SK-N-SH (cell line): Measurements from ENCODE around the gene IRF5. TPM values are rescaled to one million over a fixed set of nuclear protein-coding genes. Genes with fewer than 3 reads are reported as not detected.
A peak's percentile ranks its signal among the peaks of the same experiment; 100 is the strongest.

Experiments used
- CTCF ChIA-PET: fragments of 300-600, 350-600 bp; formaldehyde crosslinking; extraction: SDS; loops from one replicate; lab custom pipeline; 2021; lab: Yijun Ruan, JAX
- POLR2A ChIA-PET: fragments of 350-600 bp; sonication (Branson Sonifier 250); formaldehyde crosslinking; extraction: SDS; loops from one replicate; lab custom pipeline; 2020; ENCODE audit warnings: antibody characterized with exemption, inconsistent platforms; lab: Yijun Ruan, JAX
- DNase-seq: peaks from one replicate; pipeline ENCODE4 v3.0.0; 2012
- H2AFZ ChIP-seq: fragments of 200-600 bp; sonication (generic); 2 replicates; pipeline ENCODE4 v1.8.1; 2016; ENCODE audit warnings: antibody characterized with exemption, mild to moderate bottlenecking, low read depth
- H3F3A ChIP-seq: fragments of 200-600 bp; sonication (generic); replicated peaks from 2 replicates; pipeline ENCODE3; 2016; ENCODE audit warnings: antibody characterized with exemption, mild to moderate bottlenecking; ENCODE audit not compliant: insufficient read depth
- H3K27ac ChIP-seq, 2 experiments: fragments of 200-500 bp in 1 of 2; fragments of 200-600 bp in 1 of 2; sonication (Bioruptor generic) in 1 of 2; sonication (generic), shearing (Covaris generic) in 1 of 2; 2 replicates each; pipeline versions ENCODE4 v1.5.1 to v1.6.1; 2014 to 2016; ENCODE audit warnings: low read depth in 2 of 2, inconsistent platforms in 1 of 2, low read length in 1 of 2, mild to moderate bottlenecking in 1 of 2, mixed read lengths in 1 of 2
- H3K27me3 ChIP-seq: fragments of 200-600 bp; sonication (generic), shearing (Covaris generic); 2 replicates; pipeline ENCODE4 v1.6.1; 2016; ENCODE audit warnings: mixed run types; ENCODE audit not compliant: insufficient read depth
- H3K36me3 ChIP-seq, 2 experiments: fragments of 200-500 bp in 1 of 2; fragments of 200-600 bp in 1 of 2; sonication (Bioruptor generic) in 1 of 2; sonication (generic) in 1 of 2; replicated peaks in 1 of 2; 2 replicates each; pipeline versions ENCODE3 to v1.5.1; 2014 to 2016; ENCODE audit warnings: low read length in 1 of 2, mild to moderate bottlenecking in 1 of 2; ENCODE audit not compliant: insufficient read depth in 2 of 2, control insufficient read depth in 1 of 2
- H3K4me1 ChIP-seq, 2 experiments: fragments of 200-500 bp in 1 of 2; fragments of 200-600 bp in 1 of 2; sonication (Bioruptor generic) in 1 of 2; sonication (generic), shearing (Covaris generic) in 1 of 2; 2 replicates each; pipeline versions ENCODE4 v1.5.1 to v1.6.1; 2014 to 2016; ENCODE audit warnings: low read depth in 1 of 2, low read length in 1 of 2, mixed run types in 1 of 2; ENCODE audit not compliant: insufficient read depth in 2 of 2, control insufficient read depth in 1 of 2
- H3K4me2 ChIP-seq: fragments of 200-600 bp; sonication (generic), shearing (Covaris generic); 2 replicates; pipeline ENCODE4 v1.6.1; 2017; ENCODE audit warnings: mixed run types
- H3K4me3 ChIP-seq, 2 experiments: fragments of 200-500 bp in 1 of 2; fragments of 200-600 bp in 1 of 2; sonication (Bioruptor generic) in 1 of 2; sonication (generic), shearing (Covaris generic) in 1 of 2; 2 replicates each; pipeline versions ENCODE4 v1.5.1 to v1.8.1; 2014 to 2016; ENCODE audit warnings: low read depth in 2 of 2, inconsistent platforms in 1 of 2, low read length in 1 of 2, mild to moderate bottlenecking in 1 of 2, mixed read lengths in 1 of 2, moderate library complexity in 1 of 2
- H3K79me2 ChIP-seq: fragments of 200-600 bp; sonication (generic); 2 replicates; pipeline ENCODE4 v1.8.1; 2017; ENCODE audit warnings: mild to moderate bottlenecking; ENCODE audit not compliant: insufficient read depth
- H3K9ac ChIP-seq: fragments of 200-600 bp; sonication (generic); 2 replicates; pipeline ENCODE4 v1.6.1; 2017; ENCODE audit warnings: mixed run types
- H3K9me2 ChIP-seq: fragments of 200-600 bp; sonication (generic); 2 replicates; pipeline ENCODE4 v1.6.1; 2017; ENCODE audit warnings: mixed run types
- H3K9me3 ChIP-seq: fragments of 200-600 bp; sonication (generic); 2 replicates; pipeline ENCODE4 v1.6.1; 2017; ENCODE audit warnings: mixed run types, mild to moderate bottlenecking, moderate library complexity
- H4K20me1 ChIP-seq: fragments of 200-600 bp; sonication (generic); 2 replicates; pipeline ENCODE4 v1.6.1; 2017; ENCODE audit warnings: mild to moderate bottlenecking, mixed run types; ENCODE audit not compliant: insufficient read depth
- CHD2 ChIP-seq: fragments of 150-350 bp; IDR thresholded peaks from 2 replicates; pipeline ENCODE4 v1.6.1; 2018; ENCODE audit warnings: low read length; ENCODE audit not compliant: partially characterized antibody
- ELF1 ChIP-seq: IDR thresholded peaks from 2 replicates; pipeline ENCODE4 v1.4.0; 2012
- FOSL2 ChIP-seq: IDR thresholded peaks from 2 replicates; pipeline ENCODE4 v1.4.0; 2012; ENCODE audit warnings: low read depth, mild to moderate bottlenecking, moderate library complexity, borderline replicate concordance
- FOXM1 ChIP-seq: IDR thresholded peaks from 2 replicates; pipeline ENCODE4 v1.4.0; 2012; ENCODE audit warnings: low read depth, mild to moderate bottlenecking
- GABPA ChIP-seq: IDR thresholded peaks from 2 replicates; pipeline ENCODE4 v1.4.0; 2012; ENCODE audit warnings: low read depth, mild to moderate bottlenecking
- GATA2 ChIP-seq: sonication (generic); formaldehyde crosslinking; IDR thresholded peaks from 2 replicates; pipeline ENCODE4 v1.5.0; 2020; ENCODE audit warnings: mild to moderate bottlenecking, missing genetic modification reagents
- MXI1 ChIP-seq: IDR thresholded peaks from 2 replicates; pipeline ENCODE4 v1.6.1; 2012; ENCODE audit warnings: mild to moderate bottlenecking, low read depth, low read length, improper control_type of control experiment
- PBX3 ChIP-seq: IDR thresholded peaks from 2 replicates; pipeline ENCODE4; 2012
- RAD21 ChIP-seq: IDR thresholded peaks from 2 replicates; pipeline ENCODE4 v1.6.1; 2012; ENCODE audit warnings: mild to moderate bottlenecking, low read length
- RCOR1 ChIP-seq: fragments of 150-350 bp; IDR thresholded peaks from 2 replicates; pipeline ENCODE4 v1.6.1; 2017; ENCODE audit warnings: antibody characterized with exemption, low read length
- RFX5 ChIP-seq: IDR thresholded peaks from 2 replicates; pipeline ENCODE4 v1.6.1; 2012; ENCODE audit warnings: mild to moderate bottlenecking, improper control_type of control experiment, low read length
- RXRA ChIP-seq: IDR thresholded peaks from 2 replicates; pipeline ENCODE4 v1.4.0; 2012; ENCODE audit warnings: low read depth, mild to moderate bottlenecking, borderline replicate concordance
- SIN3A ChIP-seq: IDR thresholded peaks from 2 replicates; pipeline ENCODE4 v1.6.1; 2012; ENCODE audit warnings: low read depth, mild to moderate bottlenecking, low read length, moderate library complexity, borderline replicate concordance
- TCF12 ChIP-seq: IDR thresholded peaks from 2 replicates; pipeline ENCODE4 v1.4.0; 2012
- TEAD4 ChIP-seq: IDR thresholded peaks from 2 replicates; pipeline ENCODE4 v1.4.0; 2012; ENCODE audit warnings: mild to moderate bottlenecking, borderline replicate concordance; ENCODE audit not compliant: insufficient read depth
- USF1 ChIP-seq: IDR thresholded peaks from 2 replicates; pipeline ENCODE4 v1.4.0; 2012; ENCODE audit warnings: low read depth, borderline replicate concordance
- USF2 ChIP-seq: fragments of 150-350 bp; IDR thresholded peaks from 2 replicates; pipeline ENCODE4 v1.6.1; 2017; ENCODE audit warnings: antibody characterized with exemption, low read length, low read depth, borderline replicate concordance
- ZBTB33 ChIP-seq: IDR thresholded peaks from 2 replicates; pipeline ENCODE4 v1.4.0; 2012; ENCODE audit warnings: low read depth, borderline replicate concordance
- WGBS: methylation state at CpG from one replicate; pipeline ENCODE4 v1.1.6; 2017; ENCODE audit warnings: low lambda C conversion rate; 5-methylcytosine and 5-hydroxymethylcytosine counted together
- polyA plus RNA-seq, 3 experiments: library from polyadenylated mRNA; depleted of rRNA; stranded (reverse); fragments of >200 nt; gene quantifications; 2 replicates each; pipeline ENCODE4 v1.2.3, GENCODE V29; 2012

Gene IRF5
- polyA plus RNA-seq, 1 of the 3 experiments (the other 2 are of a cell fraction), result 0.62 TPM

GRCh38 chr7:128888756-128889095 is 49.0 kb upstream of the IRF5 start:
- Histone ChIP-seq H3K9me3 (no peaks in the 10 kb centered on the region), H3K4me2 (no peak overlapping the region), H3K36me3 (no peaks in the 10 kb centered on the region), H3K9ac (no peak overlapping the region), H3K4me1 (no peaks in the 10 kb centered on the region; a peak in 1 of 4 replicates), H3K4me3 (no peak overlapping the region), H3K9me2 (no peaks in the 10 kb centered on the region), H3F3A (no peaks in the 10 kb centered on the region), H2AFZ (no peak overlapping the region), H4K20me1 (no peaks in the 10 kb centered on the region), H3K79me2 (no peaks in the 10 kb centered on the region), H3K27me3 (peaks cover 14% of the 10 kb centered on the region; the same call in 1 of the 2 replicates), H3K27ac (no peak overlapping the region)
- POLR2A ChIA-PET, result no interaction called here
- 72% methylated on average over 11 of the region's 11 CpGs for WGBS
- no peak for DNase-seq
- CTCF ChIA-PET, result interaction anchor here (0.5 to 2.1 kb wide), 3 partner anchors 8 to 491 kb away, joined by 3 to 11 read pairs (median 9); no protein-coding TSS in a partner anchor
- TF ChIP-seq SIN3A (no peak), PBX3 (no peak), USF1 (no peak), ZBTB33 (no peak), TEAD4 (no peak), CHD2 (no peak)

- ChIA-PET CTCF (interaction anchor here (0.5 to 2.1 kb wide), 5 partner anchors 9 to 491 kb away, joined by 3 to 11 read pairs (median 3); no protein-coding TSS in a partner anchor), POLR2A (no interaction called here)
- no peak overlapping the region for H3K27ac ChIP-seq
- H3K79me2 ChIP-seq, result no peaks in the 10 kb centered on the region
- H3K4me3 ChIP-seq, result no peak overlapping the region
- no peaks in the 10 kb centered on the region for H3K9me2 ChIP-seq
- no peaks in the 10 kb centered on the region for H4K20me1 ChIP-seq
- H3K4me2 ChIP-seq, result no peak overlapping the region
- no peaks in the 10 kb centered on the region for H3K9me3 ChIP-seq
- H3K4me1 ChIP-seq, result no peaks in the 10 kb centered on the region; a peak in 1 of 4 replicates
- no peaks in the 10 kb centered on the region for H3K36me3 ChIP-seq
- 62% methylated on average over 8 of the region's 8 CpGs for WGBS
- no peaks in the 10 kb centered on the region for H3F3A ChIP-seq
- H2AFZ ChIP-seq, result no peak overlapping the region
- peak; percentile 48 for DNase-seq
- TF ChIP-seq RFX5 (no peak), FOSL2 (no peak), TCF12 (no peak), MXI1 (no peak), RCOR1 (no peak), ELF1 (no peak), PBX3 (no peak), ZBTB33 (no peak), FOXM1 (no peak), GABPA (no peak), RXRA (no peak), USF1 (no peak), CHD2 (no peak), USF2 (no peak), RAD21 (no peak), GATA2 (CRISPR knock-in tag) (no peak)
- TF ChIP-seq, all 33 proteins: peak for 0
- H3K27me3 ChIP-seq, result peaks cover 14% of the 10 kb centered on the region; the same call in 1 of the 2 replicates
- H3K9ac ChIP-seq, result no peak overlapping the region
These were observed 48.6 kb upstream of the IRF5 start for GRCh38 chr7:128889121-128889520.
